HepG2 (cell line): ENCODE data around the gene CLDN7. TPM values are rescaled to one million over a fixed set of nuclear protein-coding genes. Genes with fewer than 3 reads are reported as not detected.

Experiments used
- ATF2 ChIP-seq: sonication (generic); formaldehyde crosslinking; IDR thresholded peaks from 2 replicates; pipeline ENCODE4 v1.4.0; 2020; ENCODE audit warnings: missing genetic modification reagents
- BCLAF1 ChIP-seq: fragments of 450-650 bp; IDR thresholded peaks from 2 replicates; pipeline ENCODE4 v1.6.1; 2017; ENCODE audit warnings: mild to moderate bottlenecking
- EZH2 ChIP-seq: conservative IDR thresholded peaks from 2 replicates; pipeline ENCODE4 v1.6.1; 2012; ENCODE audit warnings: mild to moderate bottlenecking, low read depth, low read length, moderate library complexity
- FOXC1 ChIP-seq: sonication (generic); formaldehyde crosslinking; IDR thresholded peaks from 2 replicates; pipeline ENCODE4 v1.8.0; 2022; ENCODE audit warnings: mild to moderate bottlenecking, missing genetic modification reagents, borderline replicate concordance
- HDAC2 ChIP-seq: sonication (generic); formaldehyde crosslinking; IDR thresholded peaks from 2 replicates; pipeline ENCODE4 v1.4.0; 2020; ENCODE audit warnings: missing genetic modification reagents
- HOXD1 ChIP-seq: sonication (generic); formaldehyde crosslinking; IDR thresholded peaks from 2 replicates; pipeline ENCODE4 v1.5.0; 2020; ENCODE audit warnings: missing genetic modification reagents
- IRF2 ChIP-seq: IDR thresholded peaks from 2 replicates; pipeline ENCODE4 v1.6.1; 2018; ENCODE audit warnings: missing genetic modification reagents, missing compliant biosample characterization
- KDM2A ChIP-seq: sonication (generic); formaldehyde crosslinking; IDR thresholded peaks from 2 replicates; pipeline ENCODE4 v1.4.0; 2020; ENCODE audit warnings: low read depth, missing genetic modification reagents, borderline replicate concordance
- NFATC3 ChIP-seq: sonication (generic); formaldehyde crosslinking; IDR thresholded peaks from 2 replicates; pipeline ENCODE4 v1.5.1; 2020; ENCODE audit warnings: mild to moderate bottlenecking, missing genetic modification reagents
- PHF21A ChIP-seq: sonication (generic); formaldehyde crosslinking; IDR thresholded peaks from 2 replicates; pipeline ENCODE4 v1.5.0; 2020; ENCODE audit warnings: mild to moderate bottlenecking, missing genetic modification reagents
- PLSCR1 ChIP-seq: sonication (generic); formaldehyde crosslinking; IDR thresholded peaks from 2 replicates; pipeline ENCODE4 v1.5.0; 2020; ENCODE audit warnings: missing genetic modification reagents, mild to moderate bottlenecking, borderline replicate concordance
- SMC3 ChIP-seq: IDR thresholded peaks from 2 replicates; pipeline ENCODE4 v1.6.1; 2011; ENCODE audit warnings: low read length, improper control_type of control experiment
- SRSF9 ChIP-seq: fragments of 200-400 bp; formaldehyde crosslinking; IDR thresholded peaks from 2 replicates; pipeline ENCODE4 v1.6.1; 2018; ENCODE audit warnings: borderline replicate concordance, mild to moderate bottlenecking, low read depth, low read length; ENCODE audit not compliant: insufficient read depth, poor library complexity, severe bottlenecking
- TBX2 ChIP-seq: sonication (generic); formaldehyde crosslinking; IDR thresholded peaks from 2 replicates; pipeline ENCODE4 v1.5.0; 2020; ENCODE audit warnings: missing genetic modification reagents, mild to moderate bottlenecking, borderline replicate concordance
- ZBTB20 ChIP-seq: sonication (generic); formaldehyde crosslinking; IDR thresholded peaks from 2 replicates; pipeline ENCODE4 v1.8.1; 2023; ENCODE audit warnings: missing genetic modification reagents, low read depth, mild to moderate bottlenecking, borderline replicate concordance
- ZFP41 ChIP-seq: sonication (generic); formaldehyde crosslinking; IDR thresholded peaks from 2 replicates; pipeline ENCODE4 v1.4.0; 2020; ENCODE audit warnings: mild to moderate bottlenecking, missing genetic modification reagents, borderline replicate concordance
- ZNF205 ChIP-seq: IDR thresholded peaks from 2 replicates; pipeline ENCODE4 v1.6.1; 2018; ENCODE audit warnings: missing biosample characterization, missing genetic modification reagents
- ZNF24 ChIP-seq: fragments of 450-650 bp; IDR thresholded peaks from 2 replicates; pipeline ENCODE4 v1.6.1; 2017; ENCODE audit warnings: antibody characterized with exemption, mild to moderate bottlenecking
- ZNF3 ChIP-seq: IDR thresholded peaks from 2 replicates; pipeline ENCODE4 v1.7.0; 2017; ENCODE audit warnings: inconsistent platforms
- ZNF414 ChIP-seq: sonication (generic); formaldehyde crosslinking; IDR thresholded peaks from 2 replicates; pipeline ENCODE4 v1.5.0; 2020; ENCODE audit warnings: missing genetic modification reagents
- ZNF510 ChIP-seq: sonication (generic); formaldehyde crosslinking; IDR thresholded peaks from 2 replicates; pipeline ENCODE4 v1.4.0; 2020; ENCODE audit warnings: low read depth, mild to moderate bottlenecking, missing genetic modification reagents
- ZNF563 ChIP-seq: sonication (generic); formaldehyde crosslinking; IDR thresholded peaks from 2 replicates; pipeline ENCODE4 v1.8.0; 2022; ENCODE audit warnings: mild to moderate bottlenecking, moderate library complexity, missing genetic modification reagents
- ZNF746 ChIP-seq: sonication (generic); formaldehyde crosslinking; IDR thresholded peaks from 2 replicates; pipeline ENCODE4 v1.8.0; 2022; ENCODE audit warnings: mild to moderate bottlenecking, missing genetic modification reagents
- ZNF782 ChIP-seq: sonication (generic); formaldehyde crosslinking; IDR thresholded peaks from 2 replicates; pipeline ENCODE4 v1.4.0; 2020; ENCODE audit warnings: missing genetic modification reagents, mild to moderate bottlenecking, borderline replicate concordance
- ZNF883 ChIP-seq: sonication (generic); formaldehyde crosslinking; IDR thresholded peaks from 2 replicates; pipeline ENCODE4 v1.5.1; 2020; ENCODE audit warnings: mild to moderate bottlenecking, missing genetic modification reagents; ENCODE audit errors: not compliant biosample characterization
- polyA plus RNA-seq, 8 experiments: library from polyadenylated mRNA; depleted of rRNA in 3 of 8; stranded (reverse) in 7 of 8; unstranded in 1 of 8; fragments of >200 nt; fragmentation: Illumina TruSeq in 4 of 8; extraction: Trizol in 4 of 8; gene quantifications; 2 replicates each; pipeline versions ENCODE4 v1.2.1 to v1.2.3, GENCODE V29; 2011 to 2016; ENCODE audit warnings: low read depth in 4 of 8, missing spikeins in 1 of 8, mixed read lengths in 1 of 8; ENCODE audit not compliant: insufficient read depth in 1 of 8
- total RNA-seq, 5 experiments: library from RNA; depleted of rRNA; stranded (reverse); fragments of >200 nt; fragmentation: Illumina TruSeq; extraction: Trizol; gene quantifications; 2 replicates each; pipeline ENCODE4 v1.2.3, GENCODE V29; 2016; ENCODE audit warnings: low read depth in 1 of 5

Gene CLDN7
- total and polyA plus RNA-seq, 2 of the 13 experiments (the other 11 are each of a cell fraction or from before 2014, with no cell fraction given): not detected

- TF ChIP-seq SRSF9 (no peak), IRF2 (peak; percentile 63; the same call in 1 of the 2 replicates), TBX2 (peak; percentile 56), NFATC3 (no peak), ZFP41 (CRISPR knock-in tag) (no peak), ZNF414 (CRISPR knock-in tag) (peak; percentile 55; the same call in 1 of the 2 replicates), ZNF24 (no peak), PHF21A (CRISPR knock-in tag) (peak; percentile 68), PLSCR1 (CRISPR knock-in tag) (no peak), ZNF3 (CRISPR knock-in tag) (no peak), ATF2 (CRISPR knock-in tag) (peak; percentile 62), HDAC2 (CRISPR knock-in tag) (no peak; the same call in 1 of the 2 replicates), ZNF563 (CRISPR knock-in tag) (no peak), ZNF746 (no peak; the same call in 1 of the 2 replicates), BCLAF1 (no peak), ZNF205 (CRISPR knock-in tag) (peak; percentile 12; the same call in 1 of the 2 replicates), ZNF883 (CRISPR knock-in tag) (peak; percentile 91), ZNF510 (no peak), HOXD1 (CRISPR knock-in tag) (no peak), EZH2 (no peak), FOXC1 (CRISPR knock-in tag) (peak; percentile 25; the same call in 1 of the 2 replicates), ZBTB20 (no peak; the same call in 1 of the 2 replicates), KDM2A (CRISPR knock-in tag) (peak; percentile 90), ZNF782 (CRISPR knock-in tag) (0 out of 2 replicates have a peak, but pooled peaks have one; percentile 30), SMC3 (no peak)
Observed at GRCh38 chr17:7219812-7220592, 42.3 kb downstream of the CLDN7 start, which contains the start of the genes ACADVL and DLG4 (continued).
